Ovary (tissue), 9 donors: ENCODE measurements around the gene RDH8. TPM values are rescaled to one million over a fixed set of nuclear protein-coding genes. Genes with fewer than 3 reads are reported as not detected.

Experiments
- DNase-seq, 5 donors: peaks; one replicate each; pipeline ENCODE4 v3.0.0-alpha.2; 2019 to 2020
- H3K27ac ChIP-seq, 2 donors: fragments of 200-600 bp; one replicate each; pipeline versions ENCODE4 v1.5.1 to v1.8.0; 2019 to 2022
- H3K27me3 ChIP-seq: fragments of 200-600 bp; one replicate; pipeline ENCODE4 v1.8.0; 2022
- H3K36me3 ChIP-seq: fragments of 200-600 bp; sonication (generic); one replicate; pipeline ENCODE4 v1.5.1; 2019
- H3K4me1 ChIP-seq: one replicate; pipeline ENCODE4 v1.8.1; 2013; ENCODE audit warnings: mild to moderate bottlenecking, moderate library complexity; ENCODE audit not compliant: insufficient read depth
- H3K4me3 ChIP-seq: fragments of 200-600 bp; sonication (generic); one replicate; pipeline ENCODE4 v1.5.1; 2017
- H3K9me3 ChIP-seq, 2 donors: fragments of 200-600 bp in 1 of 2; sonication (generic) in 1 of 2; one replicate each; pipeline versions ENCODE4 v1.5.1 to v1.8.1; 2013 to 2019; ENCODE audit warnings: mild to moderate bottlenecking in 1 of 2, moderate library complexity in 1 of 2
- EP300 ChIP-seq: sonication (generic); formaldehyde crosslinking; IDR thresholded peaks from one replicate; pipeline ENCODE4 v1.6.1; 2017; ENCODE audit warnings: antibody characterized with exemption
- POLR2A ChIP-seq: fragments of 450-650 bp; IDR thresholded peaks from one replicate; pipeline ENCODE4 v1.6.1; 2017; ENCODE audit warnings: antibody characterized with exemption, mild to moderate bottlenecking, moderate library complexity
- WGBS, 3 donors: extraction: QIAGEN DNeasy Blood & Tissue Kit in 1 of 3; methylation state at CpG; one replicate each; pipeline versions ENCODE4 v1.1.5 to v1.1.7; 2013 to 2017; 5-methylcytosine and 5-hydroxymethylcytosine counted together
- intact Hi-C, 4 donors: fragments of 100-400 bp; cut with DNase I; formaldehyde crosslinking; loops; one replicate each; pipeline versions ENCODE4 v1.11.0 to v1.15.1; 2022 to 2023
- polyA plus RNA-seq, 2 donors: library from polyadenylated mRNA; stranded (reverse); fragments of 200-250 nt in 1 of 2; fragments of 350-450 nt in 1 of 2; fragmentation: Illumina TruSeq in 1 of 2; extraction: RNeasy Lipid Tissue Mini Kit (QIAGEN cat#74804) in 1 of 2; gene quantifications; one replicate each; pipeline ENCODE4 v1.2.3, GENCODE V29; 2013 to 2014
- total RNA-seq, 7 donors: library from RNA; depleted of rRNA in 2 of 7; stranded (reverse); fragments of >200 nt in 2 of 7; fragmentation: NEBNext Ultra II Directional in 3 of 7; extraction: Animal tissue kit (Norgen Biotek cat#: 25700) in 3 of 7; gene quantifications; one replicate each; pipeline versions ENCODE4 v1.1.0 to v1.2.4, GENCODE V29; 2016 to 2023
- TF ChIP-seq, protein P1 (sequence below), 3 donors: fragments of 450-650 bp in 2 of 3; fragments of 200-600 bp in 1 of 3; IDR thresholded peaks; one replicate each; pipeline versions ENCODE4 v1.5.1 to v1.8.0; 2016 to 2022; ENCODE audit warnings: antibody characterized with exemption in 3 of 3, mild to moderate bottlenecking in 1 of 3
- donor health status: DM: no; HTN: no; CAD: no; lungs with moderate emphysema.
- donor health status: DM: no; HTN: no; CAD: no.
- donor health status: Bipolar disorder and iron deficiency.
- donor health status: DM: yes; HTN: yes; CAD: no.
- donor health status: DM: no; HTN: no; CAD: no.
- donor health status: DM: yes; HTN: yes; CAD: no.

RDH8 gene
- total and polyA plus RNA-seq, 9 donors = not detected

DNA sequence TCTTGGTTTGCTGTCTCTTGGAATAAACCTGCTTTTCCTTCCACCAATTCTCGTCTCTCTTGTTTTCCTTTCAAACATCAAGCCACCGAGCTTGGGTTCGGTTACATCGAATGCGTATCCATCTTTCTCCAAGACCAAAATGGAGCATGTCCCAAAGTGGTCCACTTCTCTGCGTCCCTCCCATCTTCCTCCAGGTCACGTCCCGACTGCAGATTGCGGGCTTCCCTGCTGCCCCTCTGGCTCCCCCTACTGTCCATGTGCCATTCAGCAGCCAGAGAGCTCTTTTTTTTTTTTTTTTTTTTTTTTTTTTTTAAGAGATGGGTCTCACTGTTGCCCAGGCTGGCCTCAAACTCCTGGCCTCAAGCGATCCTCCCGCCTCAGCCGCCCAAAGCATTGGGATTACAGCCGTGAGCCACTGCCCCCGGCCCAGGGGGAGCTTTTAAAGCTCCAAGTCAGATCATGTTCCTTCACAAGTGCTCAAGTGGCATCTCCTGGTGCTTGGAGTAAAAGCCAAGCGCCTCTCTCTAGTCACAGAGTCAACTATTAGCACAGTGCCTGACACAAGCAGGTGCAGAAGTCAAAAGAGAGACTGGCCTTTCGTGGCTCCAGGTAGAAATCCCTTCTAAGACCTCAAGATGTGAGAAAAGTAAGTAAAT is 13.0 kb upstream of the RDH8 start:
- intact Hi-C loops = loop anchor here in 1 of 4 donors (10.0 kb wide), 1 partner anchor 65 kb away; the partner anchor contains the start of gene OLFM2
- Histone ChIP-seq H3K27me3 (no peaks in the 10 kb centered on the region), H3K9me3 (no peaks in the 10 kb centered on the region), H3K36me3 (no peaks in the 10 kb centered on the region), H3K27ac (no peak overlapping the region), H3K4me1 (no peaks in the 10 kb centered on the region), H3K4me3 (no peak overlapping the region)
- TF ChIP-seq, protein P1, sequence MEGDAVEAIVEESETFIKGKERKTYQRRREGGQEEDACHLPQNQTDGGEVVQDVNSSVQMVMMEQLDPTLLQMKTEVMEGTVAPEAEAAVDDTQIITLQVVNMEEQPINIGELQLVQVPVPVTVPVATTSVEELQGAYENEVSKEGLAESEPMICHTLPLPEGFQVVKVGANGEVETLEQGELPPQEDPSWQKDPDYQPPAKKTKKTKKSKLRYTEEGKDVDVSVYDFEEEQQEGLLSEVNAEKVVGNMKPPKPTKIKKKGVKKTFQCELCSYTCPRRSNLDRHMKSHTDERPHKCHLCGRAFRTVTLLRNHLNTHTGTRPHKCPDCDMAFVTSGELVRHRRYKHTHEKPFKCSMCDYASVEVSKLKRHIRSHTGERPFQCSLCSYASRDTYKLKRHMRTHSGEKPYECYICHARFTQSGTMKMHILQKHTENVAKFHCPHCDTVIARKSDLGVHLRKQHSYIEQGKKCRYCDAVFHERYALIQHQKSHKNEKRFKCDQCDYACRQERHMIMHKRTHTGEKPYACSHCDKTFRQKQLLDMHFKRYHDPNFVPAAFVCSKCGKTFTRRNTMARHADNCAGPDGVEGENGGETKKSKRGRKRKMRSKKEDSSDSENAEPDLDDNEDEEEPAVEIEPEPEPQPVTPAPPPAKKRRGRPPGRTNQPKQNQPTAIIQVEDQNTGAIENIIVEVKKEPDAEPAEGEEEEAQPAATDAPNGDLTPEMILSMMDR (IDR thresholded peaks at IDR 0.05) = peak in 2 of 3 donors; percentile 36 to 73
- TF ChIP-seq EP300 = no peak
- no peak for TF ChIP-seq POLR2A
- 13 to 18% (median 15%) methylated on average over 16 of the region's 16 CpGs for WGBS, 3 donors
- peak; percentile 61 to 77 (median 72) for DNase-seq

DNA sequence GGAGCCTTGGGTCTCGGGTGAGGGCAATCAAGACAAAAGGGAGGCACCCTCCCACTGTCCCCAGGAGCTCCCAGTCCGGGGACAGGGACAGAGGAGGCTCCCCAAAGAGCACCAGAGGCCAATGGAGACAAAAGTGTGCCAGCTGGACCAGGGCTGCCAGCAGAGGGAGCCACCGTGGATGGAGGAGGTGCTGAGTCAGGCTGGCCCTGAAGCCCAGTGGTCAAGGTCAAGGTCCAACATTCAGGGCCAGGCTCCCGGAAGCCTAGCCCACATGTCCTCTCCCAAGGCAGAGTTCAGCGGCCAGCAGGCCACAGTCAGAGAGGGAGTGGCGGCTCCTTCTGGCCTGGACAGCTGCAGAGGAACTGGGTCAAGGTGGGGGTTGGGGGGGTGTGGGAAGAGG is 11.4 kb upstream of the RDH8 start:
- Histone ChIP-seq H3K27ac (no peak overlapping the region), H3K36me3 (no peaks in the 10 kb centered on the region), H3K9me3 (no peaks in the 10 kb centered on the region), H3K4me3 (no peak overlapping the region), H3K27me3 (no peaks in the 10 kb centered on the region), H3K4me1 (peaks cover 2% of the 10 kb centered on the region)
- 31 to 38% (median 36%) methylated on average over 4 to 6 of the region's 6 CpGs for WGBS, 3 donors
- DNase-seq = peak in 4 of 5 donors; percentile 25 to 57 (median 34)
- intact Hi-C loops = loop anchor here in 1 of 4 donors (10.0 kb wide), 1 partner anchor 67 kb away; the partner anchor contains the start of gene OLFM2
- TF ChIP-seq, protein P1 (IDR thresholded peaks at IDR 0.05) = no peak
- TF ChIP-seq EP300 (no peak), POLR2A (no peak)

DNA sequence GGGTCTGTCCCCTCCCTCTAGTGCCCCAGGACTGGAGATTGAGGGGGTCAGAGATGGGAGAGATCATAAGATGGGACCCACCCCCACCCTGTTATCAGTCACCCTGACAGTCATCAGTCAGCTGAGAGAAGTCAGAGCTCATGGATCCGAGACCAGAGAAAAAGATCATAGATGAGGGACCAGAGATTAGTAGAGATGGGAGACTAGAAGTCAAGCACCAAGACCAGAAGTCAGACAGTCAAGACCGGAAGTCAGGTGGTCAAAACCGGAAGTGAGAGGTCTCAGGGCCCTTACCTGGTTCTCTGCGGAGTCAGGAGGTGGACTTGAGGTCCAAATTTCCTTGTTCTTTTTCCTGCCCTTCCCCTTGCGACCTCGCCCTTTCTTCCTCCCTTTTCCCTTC is 10.0 kb upstream of the RDH8 start:
- 73 to 86% (median 86%) methylated on average over 6 of the region's 6 CpGs for WGBS, 3 donors
- H3K4me3 ChIP-seq = no peak overlapping the region
- DNase-seq = no peak
- no peak overlapping the region for H3K27ac ChIP-seq
- H3K9me3 ChIP-seq = no peaks in the 10 kb centered on the region
- TF ChIP-seq EP300 (no peak), POLR2A (no peak)
- TF ChIP-seq, protein P1 (IDR thresholded peaks at IDR 0.05) = no peak
- H3K4me1 ChIP-seq = peaks cover 2% of the 10 kb centered on the region
- H3K27me3 ChIP-seq = no peaks in the 10 kb centered on the region
- H3K36me3 ChIP-seq = no peaks in the 10 kb centered on the region
- intact Hi-C loops = loop anchor here in 1 of 4 donors (10.0 kb wide), 1 partner anchor 68 kb away; the partner anchor contains the start of gene OLFM2

DNA sequence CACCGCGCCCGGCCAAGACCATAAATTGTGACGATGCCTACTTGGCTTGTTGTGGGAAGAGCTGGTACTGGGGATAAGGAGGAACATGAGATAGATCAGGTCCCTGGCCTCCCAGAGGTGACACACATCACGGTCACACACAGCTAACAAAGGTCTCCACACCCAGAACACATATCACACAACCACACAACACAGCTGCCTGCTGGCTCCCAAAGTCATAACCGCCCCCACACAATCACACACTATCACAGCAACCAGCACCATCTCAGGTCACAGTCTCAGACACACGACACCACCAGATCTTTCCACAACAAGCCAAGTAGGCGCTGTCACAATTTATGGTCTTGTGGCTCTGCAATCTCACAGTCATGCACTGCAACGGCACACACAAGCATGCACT is 8.7 kb upstream of the RDH8 start:
- Histone ChIP-seq H3K27me3 (no peaks in the 10 kb centered on the region), H3K4me3 (no peak overlapping the region), H3K27ac (no peak overlapping the region), H3K4me1 (peaks cover 4% of the 10 kb centered on the region), H3K36me3 (no peaks in the 10 kb centered on the region), H3K9me3 (no peaks in the 10 kb centered on the region)
- TF ChIP-seq, protein P1 (IDR thresholded peaks at IDR 0.05) = no peak
- TF ChIP-seq POLR2A (no peak), EP300 (no peak)
- intact Hi-C loops = loop anchor here in 2 of 4 donors (5.0 to 10.0 kb wide), 2 partner anchors 67 to 70 kb away; partner anchors contain the start of gene OLFM2 (in 2 of the 2)
- no peak for DNase-seq
- 75 to 90% (median 88%) methylated on average over 9 of the region's 9 CpGs for WGBS, 3 donors
